LHCN-M2 (cell line): ENCODE data around the gene PIK3R5. TPM values are rescaled to one million over a fixed set of nuclear protein-coding genes. Genes with fewer than 3 reads are reported as not detected.
"Not testable (repeated sequence)": the region's sequence is repeated elsewhere in the genome, so short reads cannot be mapped to it uniquely, and the experiment has no call there.

ENCODE experiments used
- DNase-seq: peaks from one replicate; pipeline ENCODE4 v3.0.0-alpha.2; 2012; ENCODE audit warnings: low read depth
- total RNA-seq: library from RNA; depleted of rRNA; stranded (reverse); fragments of >200 nt; gene quantifications from 2 replicates; pipeline ENCODE4 v1.2.3, GENCODE V29; 2014

Gene PIK3R5
- total RNA-seq, 1 experiment from 2014 or later: not detected

DNA sequence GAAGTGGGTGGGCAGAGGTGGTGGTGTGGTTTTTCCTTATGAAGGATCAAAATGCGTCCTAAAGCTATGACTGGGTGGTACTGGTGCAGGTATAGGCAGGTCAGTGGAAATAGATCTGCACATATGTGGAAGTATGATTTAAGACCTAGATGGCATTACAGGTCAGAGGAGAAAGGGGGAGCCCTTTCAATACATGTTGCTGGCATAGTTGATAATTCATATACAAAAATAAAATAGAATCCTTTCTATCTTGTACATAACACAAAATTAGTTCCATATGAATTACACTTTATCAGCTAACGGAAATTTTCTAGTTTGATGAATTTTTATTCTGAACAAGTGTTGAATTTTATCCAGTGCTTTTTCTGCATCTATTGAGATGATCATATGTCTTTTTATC, 20.8 kb upstream of the PIK3R5 start:
- no peak for DNase-seq

DNA sequence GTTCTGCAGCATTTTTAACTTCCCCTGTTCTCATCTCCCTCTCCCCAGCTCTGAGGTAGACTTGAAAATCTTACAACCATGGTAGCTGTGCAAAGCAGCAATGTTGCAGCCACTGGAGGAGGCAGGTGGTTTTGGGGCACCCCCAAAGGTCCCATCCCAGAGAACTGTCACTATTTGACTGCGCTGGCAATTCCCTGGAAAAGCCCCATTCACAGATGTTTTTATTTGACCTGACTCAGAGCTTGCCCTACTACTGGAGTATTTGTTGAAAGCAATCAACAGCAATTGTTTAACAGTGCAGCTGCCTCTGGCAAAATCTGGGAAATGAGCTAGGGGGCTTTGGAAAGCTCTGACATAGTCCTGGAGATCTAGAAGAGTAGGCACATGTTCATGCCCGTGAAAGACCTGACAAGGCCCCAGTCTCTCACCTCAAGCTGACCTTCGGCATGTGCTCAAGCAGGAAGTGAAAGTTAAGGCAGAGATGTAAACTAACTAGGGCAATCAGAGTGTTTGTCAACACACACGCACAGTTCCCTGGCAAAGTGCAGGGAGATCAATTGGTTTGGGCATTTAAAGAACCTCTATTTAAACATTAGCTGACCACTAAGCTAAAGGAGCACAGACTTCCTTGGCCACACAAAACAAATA, 19.7 kb upstream of the PIK3R5 start:
- no peak for DNase-seq

DNA sequence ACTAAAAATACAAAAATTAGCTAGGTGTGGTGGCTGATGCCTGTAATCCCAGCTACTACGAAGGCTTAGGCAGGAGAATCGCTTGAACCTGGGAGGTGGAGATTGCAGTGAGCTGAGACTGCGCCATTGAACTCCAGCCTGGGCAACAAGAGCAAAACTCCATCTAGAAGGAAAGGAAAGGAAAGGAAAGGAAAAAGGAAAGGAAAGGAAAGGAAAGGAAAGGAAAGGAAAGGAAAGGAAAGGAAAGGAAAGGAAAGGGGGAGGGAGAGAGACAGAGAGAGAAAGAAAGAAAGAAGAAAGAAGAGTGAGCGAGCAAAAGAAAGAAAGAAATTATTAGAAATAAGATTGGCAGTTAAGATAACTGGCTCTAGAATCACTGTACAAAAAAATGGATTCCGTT, 18.7 kb upstream of the PIK3R5 start:
- not testable (repeated sequence) for DNase-seq

DNA sequence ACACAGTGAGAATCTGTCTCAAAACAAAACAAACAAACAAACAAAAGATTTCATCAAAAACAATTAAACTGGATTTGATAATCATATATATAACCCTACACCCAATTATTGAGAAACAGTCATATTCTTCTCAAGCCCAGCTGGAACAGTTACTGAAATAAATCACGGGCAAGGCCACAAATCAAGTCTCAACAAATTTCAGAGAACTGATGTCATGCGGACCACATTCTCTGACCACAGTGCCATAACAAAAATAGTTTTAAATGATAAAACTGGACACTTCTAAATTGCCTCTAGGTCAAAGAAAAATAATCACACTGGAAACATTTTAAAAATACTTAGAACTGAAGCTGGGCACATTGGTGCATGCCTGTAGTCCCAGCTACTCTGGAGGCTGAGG, 15.9 kb upstream of the PIK3R5 start:
- DNase-seq: no peak

DNA sequence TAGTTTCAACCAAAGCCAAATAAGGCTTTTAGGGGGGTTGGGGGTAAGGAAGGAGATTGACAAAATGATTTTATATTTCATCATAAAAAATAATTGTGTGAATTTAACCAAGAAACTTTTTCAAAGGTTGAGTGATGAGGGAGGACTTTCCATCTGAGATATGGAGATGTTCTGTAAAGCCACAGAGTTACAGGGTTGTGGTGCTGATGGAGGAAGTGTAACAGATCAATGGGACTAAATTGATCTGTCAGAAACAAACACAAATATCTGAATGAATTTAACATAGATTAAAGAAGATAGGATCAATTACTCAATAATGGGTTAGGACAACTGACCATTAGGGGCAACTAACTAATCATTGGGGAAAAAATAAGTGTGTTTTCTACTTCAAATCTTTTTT, 14.2 kb upstream of the PIK3R5 start:
- no peak for DNase-seq

DNA sequence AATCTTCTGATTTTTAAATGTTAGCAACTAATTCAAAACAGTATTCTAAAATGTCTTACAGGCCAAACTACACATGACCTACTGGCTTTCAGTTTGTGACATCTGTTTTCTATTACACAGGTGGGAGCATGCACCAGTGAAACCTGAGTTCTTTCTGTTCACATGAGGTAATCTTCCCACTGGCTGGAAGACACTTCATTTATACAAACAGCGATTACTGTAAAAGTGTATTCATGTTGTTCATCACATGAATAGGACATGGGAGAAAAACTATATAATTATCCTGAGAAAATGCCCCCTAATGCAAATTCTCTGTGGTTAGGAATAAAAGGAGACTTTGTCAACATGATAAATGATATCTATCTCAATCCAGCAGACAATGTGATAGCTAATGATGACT, 11.1 kb upstream of the PIK3R5 start:
- no peak for DNase-seq

DNA sequence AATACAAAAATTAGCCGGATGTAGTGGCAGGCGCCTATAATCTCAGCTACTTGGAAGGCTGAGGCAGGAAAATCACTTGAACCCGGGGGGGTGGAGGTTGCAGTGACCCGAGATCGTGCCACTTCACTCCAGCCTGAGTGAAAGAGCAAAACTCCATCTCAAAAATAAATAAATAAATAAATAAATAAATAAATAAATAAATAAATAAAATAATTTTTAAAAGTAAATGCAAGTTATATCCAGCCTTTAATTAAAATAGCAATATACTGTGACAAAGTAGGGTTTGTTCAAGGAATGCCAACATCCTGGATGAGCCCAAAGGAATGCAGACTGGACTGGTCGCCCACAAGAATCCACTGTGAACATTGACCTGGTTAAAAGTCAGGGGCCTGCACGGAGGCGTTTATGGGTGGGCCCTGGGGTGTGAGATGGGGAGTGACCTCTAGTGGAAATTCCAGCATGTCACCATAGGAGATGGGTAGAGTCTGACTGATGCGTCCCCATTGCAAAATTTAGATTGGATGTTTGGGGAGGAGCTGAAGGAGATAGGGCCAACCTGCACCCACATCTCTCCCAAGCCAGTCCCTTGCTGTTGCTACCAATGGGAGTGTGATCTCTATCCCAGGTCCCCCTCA, 9.7 kb upstream of the PIK3R5 start:
- no peak for DNase-seq

DNA sequence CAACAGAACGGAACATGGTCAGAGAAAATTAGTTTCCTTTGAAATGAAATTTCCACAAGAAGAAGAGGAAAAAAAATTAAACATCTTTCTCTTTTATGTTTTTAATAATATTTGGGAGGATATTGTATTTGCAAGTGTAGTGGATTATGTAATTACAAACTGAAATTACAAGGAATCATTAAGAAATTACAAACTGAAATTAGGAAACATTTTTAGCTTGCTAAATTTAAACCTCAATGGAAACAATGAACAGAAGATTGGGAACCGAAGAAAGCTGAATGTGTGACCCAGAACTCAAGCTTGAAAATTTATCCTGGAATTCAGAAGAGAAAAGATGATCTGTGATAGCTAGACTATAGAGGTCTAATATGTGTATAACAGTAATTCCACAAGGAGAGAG, 4.4 kb upstream of the PIK3R5 start:
- DNase-seq: no peak

DNA sequence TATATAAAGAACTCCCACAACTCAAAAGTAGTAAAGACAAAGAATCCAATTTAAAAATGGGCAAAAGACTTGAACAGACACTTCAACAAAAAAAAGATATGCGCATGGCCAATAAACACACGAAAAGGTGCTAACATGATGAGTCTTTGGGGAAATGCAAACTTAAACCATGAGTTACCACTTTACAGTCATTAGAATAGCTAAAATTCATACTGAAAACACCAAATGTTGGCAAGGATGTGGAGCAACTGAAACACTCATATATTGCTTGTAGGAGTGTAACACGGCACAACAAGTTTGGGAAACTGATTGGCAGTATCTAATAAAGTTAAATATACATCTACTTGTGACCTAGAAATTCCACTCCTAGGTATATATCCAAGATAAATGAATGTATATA, 3.0 kb upstream of the PIK3R5 start:
- DNase-seq: no peak

DNA sequence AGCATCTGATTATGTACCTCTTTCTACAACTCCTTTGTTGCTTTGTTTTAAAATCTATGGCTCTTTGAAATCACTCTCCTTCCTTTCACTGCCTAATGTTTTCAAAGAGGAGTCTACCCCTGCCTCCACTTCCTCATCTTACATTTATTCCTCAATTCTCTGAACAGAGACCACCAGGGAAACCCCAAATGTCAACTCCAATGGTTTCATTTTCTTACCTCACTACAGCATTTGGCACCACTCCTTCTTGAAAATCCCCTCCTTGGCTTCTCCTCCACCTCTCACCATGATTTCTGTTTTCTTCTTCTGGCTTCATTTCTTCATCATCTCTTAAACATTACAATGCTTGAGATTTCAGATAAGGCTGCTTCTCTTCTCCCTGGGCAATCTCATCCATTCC, 2.4 kb upstream of the PIK3R5 start:
- DNase-seq: no peak

DNA sequence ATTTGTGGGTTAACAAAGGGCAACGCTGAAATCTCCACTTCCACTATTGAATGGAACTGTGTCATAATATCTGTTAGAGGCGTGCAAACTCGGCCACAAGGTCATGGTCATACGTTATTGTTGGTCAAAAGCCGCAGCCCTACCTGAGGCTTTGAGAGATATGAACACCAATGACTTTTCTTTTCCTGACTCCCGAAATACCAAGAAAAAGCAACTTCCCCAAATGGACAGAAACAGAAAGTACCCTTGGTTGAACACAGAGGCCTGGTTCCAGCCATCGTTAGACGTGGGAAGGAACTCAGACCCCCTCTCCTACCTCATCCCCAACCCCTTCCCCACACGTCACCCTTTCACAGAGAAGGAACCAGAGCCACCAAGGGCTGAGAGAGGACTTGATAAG, 1.4 kb upstream of the PIK3R5 start:
- no peak for DNase-seq

DNA sequence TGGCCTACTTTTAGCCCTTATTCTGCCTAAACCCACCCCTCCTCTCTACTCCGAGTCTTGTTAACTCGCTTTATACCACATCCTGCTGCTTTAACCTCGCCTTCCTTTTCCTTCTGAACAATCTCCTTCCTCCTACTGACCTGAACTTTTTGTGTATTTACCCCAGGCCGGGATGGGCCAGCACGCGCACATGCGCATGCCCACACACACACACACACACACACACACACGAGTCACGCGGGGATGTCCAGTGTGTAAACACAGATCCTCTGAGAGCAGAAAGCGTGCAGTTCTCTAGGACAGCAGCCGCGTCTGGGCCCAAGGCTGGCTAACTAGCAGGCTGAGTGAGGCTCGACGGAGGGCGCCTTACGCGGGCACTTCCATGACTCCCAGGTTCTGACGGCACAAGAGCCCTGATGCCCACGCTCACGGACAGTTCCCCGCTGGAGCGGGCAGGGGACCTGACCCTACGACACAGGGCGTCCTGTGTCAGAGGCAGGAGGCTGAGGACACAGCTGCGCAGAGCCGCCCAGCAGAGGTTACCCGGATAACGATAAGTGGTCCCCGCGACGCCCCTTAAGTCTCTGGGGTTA, 610 bp downstream of the PIK3R5 start:
- no peak for DNase-seq

DNA sequence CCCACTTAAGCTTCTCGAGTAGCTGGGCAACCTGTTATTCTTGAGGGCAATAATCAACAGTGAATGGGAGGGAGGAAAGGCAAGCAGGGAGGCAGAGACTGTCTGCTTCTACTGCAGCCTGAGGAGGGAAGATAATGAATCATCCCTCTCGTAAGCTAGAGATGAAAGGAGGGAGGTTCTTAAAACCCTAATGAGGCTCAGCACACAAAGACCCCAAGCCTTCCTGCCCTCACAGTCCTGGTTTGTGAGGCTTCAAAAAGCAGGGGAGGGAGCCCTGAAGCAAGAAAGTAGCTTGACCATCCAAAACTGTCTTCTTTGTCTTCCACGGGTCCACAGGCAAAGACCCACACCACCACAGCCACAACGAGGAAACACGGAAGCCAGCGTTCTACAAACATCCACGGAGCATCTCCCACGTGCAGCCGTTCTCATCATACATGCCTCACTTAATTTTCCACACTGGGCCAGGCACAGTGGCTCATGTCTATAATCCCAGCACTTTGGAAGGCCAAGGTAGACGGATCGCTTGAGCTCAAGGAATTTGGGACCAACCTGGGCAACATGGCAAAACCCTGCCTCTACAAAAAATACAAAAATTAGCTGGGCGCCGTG, 1.8 kb downstream of the PIK3R5 start:
- no peak for DNase-seq

DNA sequence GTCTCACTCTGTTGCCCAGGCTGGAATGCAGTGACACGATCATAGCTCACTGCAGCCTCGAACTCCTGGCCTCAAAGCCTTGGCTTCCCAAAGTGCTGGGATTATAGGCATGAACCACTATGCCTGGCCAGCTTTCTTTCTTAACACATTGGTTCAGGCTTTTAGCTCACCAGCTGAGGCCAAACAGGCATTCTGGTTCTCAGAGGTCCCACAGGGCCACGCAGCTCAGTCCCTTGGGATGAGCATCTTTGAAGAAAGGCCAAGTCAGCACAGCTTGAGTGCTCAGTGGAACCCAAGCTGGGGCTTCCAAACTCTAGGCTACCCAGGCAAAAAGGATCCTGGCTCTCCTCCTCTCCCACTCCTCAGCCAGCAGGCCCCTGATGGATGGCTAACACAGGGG, 2.5 kb downstream of the PIK3R5 start:
- DNase-seq: no peak

DNA sequence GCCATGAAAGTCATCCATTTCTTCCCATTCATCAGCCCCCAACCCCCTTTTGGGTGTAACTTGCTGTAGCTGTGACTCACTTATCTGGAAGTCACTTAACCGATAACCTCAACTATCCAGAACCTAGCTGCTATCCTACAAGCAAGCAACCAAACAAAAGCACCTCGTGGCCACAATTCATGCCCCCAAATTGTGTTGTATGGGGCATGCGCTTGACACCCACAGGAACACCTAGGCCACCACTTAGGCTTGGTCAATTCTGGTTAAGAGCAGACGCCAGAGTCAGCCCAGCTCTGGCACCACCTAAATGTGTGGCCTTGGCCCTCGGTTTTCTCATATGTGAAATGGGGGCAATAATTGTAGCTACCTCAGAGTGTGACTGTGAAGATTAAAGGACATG, 3.7 kb downstream of the PIK3R5 start:
- DNase-seq: no peak

DNA sequence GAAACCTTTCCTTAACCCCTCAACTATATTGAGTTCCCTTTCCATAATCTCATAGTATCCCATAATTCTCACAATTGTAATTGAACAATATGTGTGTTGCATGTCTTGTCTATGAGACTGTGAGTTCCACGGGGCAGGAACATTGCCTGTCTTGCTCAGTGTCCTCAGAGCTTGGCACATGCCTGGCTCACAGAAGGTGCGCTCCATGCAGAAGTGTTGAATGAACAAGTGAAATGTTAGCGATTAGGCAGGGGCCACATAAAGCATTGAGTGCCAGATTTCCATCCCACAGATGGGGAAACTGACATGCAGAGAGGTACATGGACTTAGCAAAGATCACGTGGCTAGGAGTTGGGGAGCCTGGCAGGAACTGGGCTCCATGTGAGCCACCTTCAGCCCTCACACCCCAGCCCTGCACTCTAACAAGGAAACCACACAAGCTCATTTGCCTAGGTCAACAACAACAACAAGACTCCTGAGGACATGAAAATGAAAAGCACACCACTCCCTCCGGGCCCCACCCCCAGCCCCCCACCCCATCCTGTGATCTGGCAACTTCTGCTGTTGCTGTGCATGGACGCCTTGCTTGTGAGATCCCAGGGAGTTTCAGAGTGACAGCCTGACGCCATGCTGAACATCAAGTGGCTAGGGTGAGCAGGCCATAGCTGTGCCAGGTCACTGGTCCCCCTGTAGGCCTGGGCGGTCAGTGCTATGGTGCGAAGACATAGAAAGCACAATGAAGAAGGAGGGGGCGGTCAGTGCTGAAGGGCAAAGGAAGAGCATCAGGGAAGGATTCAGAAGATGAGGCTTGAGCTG, 5.0 kb downstream of the PIK3R5 start:
- DNase-seq: no peak

DNA sequence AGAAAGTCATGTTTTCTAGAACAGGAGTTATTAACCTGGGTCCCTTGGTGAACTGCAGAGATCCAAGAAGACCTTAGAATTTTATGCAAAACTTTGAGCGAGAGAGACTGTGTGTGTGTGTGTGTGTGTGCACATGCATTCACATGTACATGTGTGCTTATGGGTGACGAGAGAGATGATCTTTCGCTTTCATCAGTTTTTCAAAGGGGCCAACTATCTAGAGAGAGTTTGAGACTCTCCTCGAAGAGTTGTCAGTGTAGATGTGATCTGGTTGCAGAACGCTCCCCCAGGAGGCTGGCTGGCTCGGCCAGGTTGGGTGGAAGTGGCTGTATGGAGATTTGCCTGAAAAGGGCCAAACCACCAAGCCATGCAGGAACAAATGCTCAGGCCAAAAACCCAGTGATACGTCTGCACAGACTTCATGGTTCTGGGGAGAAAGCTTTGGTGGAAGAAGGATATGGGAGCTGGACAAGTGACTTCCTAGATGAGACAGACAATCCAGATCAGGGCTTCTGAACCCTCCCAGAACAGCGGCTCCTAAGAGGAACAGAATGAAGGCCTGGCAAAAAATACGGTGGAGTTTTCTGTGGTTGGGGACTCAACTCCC, 6.1 kb downstream of the PIK3R5 start:
- no peak for DNase-seq

DNA sequence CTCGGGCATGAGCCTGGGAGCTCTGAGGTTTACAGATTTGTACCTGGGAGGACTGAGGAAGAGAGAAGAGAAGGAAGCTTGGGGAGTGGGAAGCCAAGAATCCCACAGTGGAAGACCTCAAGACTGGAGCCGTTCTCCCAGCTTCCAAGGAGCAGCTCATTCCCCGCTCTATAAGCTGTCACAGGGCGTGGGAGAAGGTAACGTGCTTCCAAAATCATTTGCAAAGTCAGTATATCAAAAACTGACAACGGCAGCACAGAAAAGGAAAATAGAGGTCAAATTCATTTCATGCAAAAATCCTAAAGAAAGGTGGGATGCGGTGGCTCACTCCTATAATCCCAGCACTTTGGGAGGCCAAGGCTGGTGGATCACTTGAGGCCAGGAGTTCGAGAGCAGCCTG, 7.8 kb downstream of the PIK3R5 start:
- no peak for DNase-seq

DNA sequence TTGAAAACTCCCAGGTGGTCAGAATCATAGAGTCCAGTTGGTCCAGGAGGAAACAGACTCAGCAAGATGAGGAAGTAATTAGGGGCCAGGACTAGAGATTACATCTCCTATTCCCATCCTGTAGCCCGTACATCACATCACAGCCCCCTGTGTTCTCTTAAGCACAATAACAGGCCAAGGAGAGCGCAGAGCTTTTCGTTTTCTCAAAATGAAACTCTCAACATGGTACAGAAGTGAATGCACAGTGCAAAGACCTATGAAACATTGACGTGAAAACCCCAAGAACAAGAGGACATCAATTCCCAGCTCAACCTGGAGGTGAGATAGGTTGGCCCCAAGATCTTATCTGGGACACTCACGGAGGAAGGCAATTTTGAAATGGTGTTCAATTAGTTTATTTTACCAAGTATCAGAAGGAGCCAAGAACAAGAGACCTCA, 9.0 kb downstream of the PIK3R5 start:
- no peak for DNase-seq

DNA sequence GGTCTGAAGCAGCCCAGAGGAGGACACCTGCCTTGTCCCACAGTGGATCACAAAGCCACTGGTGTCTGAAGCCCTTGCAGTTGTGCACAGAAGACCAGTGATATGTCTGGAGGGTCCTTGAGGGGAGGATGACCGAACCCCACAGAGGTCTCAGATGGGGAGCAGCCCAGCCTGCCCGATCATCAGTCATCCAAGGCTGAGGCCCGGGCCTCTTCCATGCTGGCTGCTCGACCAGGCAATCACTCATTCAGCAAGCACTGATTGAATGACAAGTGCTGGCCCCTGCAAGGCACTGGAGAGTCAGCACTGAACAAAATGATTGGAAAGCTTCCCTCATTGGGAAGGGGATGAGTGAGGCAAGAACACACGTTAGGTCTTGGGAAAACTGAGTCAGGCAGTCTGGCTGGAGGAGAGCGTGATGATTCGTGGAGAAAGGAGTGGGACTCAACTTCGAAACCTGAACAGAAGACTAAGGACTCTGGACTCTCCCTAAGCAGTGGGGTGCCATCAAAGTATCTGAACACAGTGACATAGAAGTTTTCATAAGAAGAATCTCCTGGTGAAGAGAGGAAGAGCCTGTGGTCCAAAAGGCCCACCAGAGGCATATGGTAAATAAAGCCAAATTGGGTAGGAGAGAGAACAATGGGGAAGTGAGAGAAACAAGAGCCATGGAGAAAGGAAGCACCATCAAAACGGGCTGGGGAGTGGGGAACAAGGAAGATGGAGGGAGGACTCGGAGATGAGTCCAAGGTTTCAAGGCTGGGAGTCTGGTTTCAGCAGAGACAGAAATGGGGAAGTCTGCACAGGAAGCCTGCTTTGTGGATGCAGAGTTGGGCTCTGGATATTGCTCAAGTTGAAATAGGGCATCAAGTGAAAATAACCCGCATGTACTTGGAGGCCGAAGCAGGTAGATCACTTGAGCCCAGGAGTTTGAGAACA, 10.2 kb downstream of the PIK3R5 start:
- no peak for DNase-seq
